A172 (cell line): Measurements from ENCODE around the gene KCNH6. TPM values are rescaled to one million over a fixed set of nuclear protein-coding genes. Genes with fewer than 3 reads are reported as not detected.

Experiments
- DNase-seq: peaks from one replicate; pipeline ENCODE4 v3.0.0-alpha.2; 2015; ENCODE audit warnings: low spot score
- total RNA-seq: library from RNA; depleted of rRNA; stranded (reverse); fragments of >200 nt; shearing (Covaris generic); gene quantifications from 2 replicates; pipeline ENCODE4 v1.2.3, GENCODE V29; 2014

The KCNH6 gene
- total RNA-seq, 1 experiment from 2014 or later: not detected

DNA sequence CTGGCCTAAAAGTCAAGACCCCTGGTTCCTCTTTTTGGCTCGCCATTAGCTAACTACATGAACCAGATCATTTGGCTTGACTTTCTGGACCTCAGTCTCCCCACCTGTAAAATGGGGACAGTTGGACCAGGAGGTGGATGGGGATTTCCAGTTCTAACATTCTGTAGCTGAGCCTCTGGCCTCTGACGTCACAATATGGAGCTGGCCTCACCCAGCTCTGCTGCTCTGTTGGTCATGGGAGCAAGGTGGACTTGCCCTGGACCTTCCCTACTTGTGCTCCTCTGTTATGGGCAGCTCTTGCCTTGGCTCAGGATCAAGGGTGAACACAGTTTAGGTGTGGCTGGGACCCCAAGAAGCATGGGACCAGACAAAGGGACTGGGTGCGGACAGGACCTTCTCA lies 16.5 kb upstream of the KCNH6 start:
- no peak for DNase-seq

DNA sequence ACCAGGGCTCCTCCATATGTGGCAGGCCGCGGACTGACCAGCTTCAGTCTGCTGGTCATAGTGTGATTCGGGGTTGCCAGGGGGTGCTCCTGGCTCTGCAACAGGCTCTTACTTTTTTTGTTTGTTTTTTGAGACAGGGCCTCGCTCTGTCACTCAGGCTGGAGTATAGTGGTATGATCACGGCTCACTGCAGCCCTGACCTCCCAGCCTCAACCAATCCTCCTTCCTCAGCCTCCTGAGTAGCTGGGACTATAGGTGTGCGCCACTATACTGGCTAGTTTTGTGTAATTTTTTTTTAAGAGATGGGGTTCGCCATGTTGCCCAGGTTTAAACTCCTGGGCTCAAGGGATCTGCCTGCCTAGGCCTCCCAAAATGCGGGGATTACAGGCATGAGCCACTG lies 11.8 kb upstream of the KCNH6 start:
- no peak for DNase-seq

DNA sequence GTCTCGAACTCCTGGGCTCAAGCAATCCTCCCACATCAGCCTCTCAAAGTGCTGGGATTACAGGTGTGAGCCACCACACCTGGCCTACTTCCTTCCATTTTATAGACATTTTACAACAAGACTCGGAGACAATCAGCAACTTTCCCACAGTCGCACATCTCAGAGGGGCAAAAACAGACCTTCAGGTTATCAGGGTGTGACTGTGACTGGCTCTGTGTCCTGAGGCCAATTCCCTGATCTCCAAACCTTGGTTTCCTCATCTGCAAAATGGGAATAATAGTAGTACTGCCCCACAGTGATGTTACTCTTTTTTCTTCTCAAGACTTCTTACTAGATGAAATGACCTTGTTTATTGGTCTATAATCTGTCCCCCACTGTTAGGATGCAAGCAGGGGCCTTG lies 10.8 kb upstream of the KCNH6 start:
- no peak for DNase-seq

DNA sequence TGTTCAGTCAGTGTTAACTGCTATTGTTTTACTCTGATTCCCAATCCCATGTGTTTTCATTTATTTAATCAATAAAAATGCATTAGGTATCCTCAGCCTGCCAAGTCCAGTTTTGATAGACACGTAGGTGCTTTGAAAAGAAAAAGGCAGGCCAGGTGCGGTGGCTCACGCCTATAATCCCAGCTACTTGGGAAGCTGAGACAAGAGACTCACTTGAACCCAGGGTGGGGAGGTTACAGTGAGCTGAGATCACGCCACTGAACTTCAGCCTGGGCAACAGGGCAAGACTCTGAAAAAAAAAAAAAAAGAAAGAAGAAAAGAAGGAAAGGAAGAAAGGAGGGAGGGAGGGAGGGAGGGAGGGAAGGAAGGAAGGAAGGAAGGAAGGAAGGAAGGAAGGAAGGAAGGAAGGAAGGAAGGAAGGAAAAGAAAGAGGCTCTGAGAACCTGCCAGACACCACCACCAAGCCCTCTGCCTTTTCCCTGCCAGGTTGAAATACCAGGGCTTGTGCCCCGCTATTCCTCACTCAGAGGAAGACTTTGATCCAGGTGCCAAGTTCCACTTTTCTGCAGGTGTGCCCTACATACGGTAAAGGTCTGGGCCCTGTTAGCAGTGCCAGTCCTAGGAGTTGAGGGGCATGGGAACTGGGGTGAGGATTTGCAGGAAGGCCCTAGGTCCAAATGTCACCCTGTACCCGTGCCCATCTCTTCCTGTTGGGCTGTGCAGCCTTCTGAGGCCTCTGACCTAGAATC lies 10.1 kb upstream of the KCNH6 start:
- no peak for DNase-seq

DNA sequence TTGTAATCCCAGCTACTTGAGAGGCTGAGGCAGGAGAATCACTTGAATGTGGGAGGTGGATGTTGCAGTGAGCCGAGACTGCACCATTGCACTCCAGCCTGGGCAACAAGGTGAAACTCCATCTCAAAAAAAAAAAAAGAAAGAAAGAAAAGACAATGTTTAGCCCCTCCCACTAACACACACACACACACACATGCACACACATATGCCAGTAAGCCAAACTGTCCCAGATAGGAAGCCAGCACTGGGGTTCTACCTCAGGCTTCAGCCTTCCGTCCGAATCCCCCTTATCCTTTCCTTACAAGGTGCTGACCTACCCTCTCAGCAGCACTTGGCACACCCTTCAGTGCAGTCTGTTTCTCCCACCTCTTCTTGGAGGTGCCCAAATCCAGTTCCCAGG lies 8.7 kb upstream of the KCNH6 start:
- DNase-seq: no peak

DNA sequence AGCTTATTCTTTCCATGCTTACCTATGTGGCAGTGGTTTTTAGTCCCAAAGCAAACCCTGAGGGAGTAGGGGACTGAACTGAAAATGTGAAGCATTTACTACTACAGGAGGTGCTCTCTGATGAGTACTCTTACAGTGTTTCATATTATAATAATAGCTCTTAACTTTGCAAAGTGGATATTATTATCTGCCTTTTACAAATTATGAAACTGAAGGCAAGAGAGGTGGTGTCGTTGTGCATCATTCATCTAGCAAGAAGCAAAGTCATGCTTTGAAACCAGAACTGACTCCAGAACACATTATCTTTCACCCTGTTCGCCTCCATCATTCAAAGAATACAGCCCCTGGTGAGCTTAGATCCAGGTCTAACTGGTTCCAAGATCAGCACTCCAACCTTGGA lies 8.2 kb upstream of the KCNH6 start:
- DNase-seq: no peak

DNA sequence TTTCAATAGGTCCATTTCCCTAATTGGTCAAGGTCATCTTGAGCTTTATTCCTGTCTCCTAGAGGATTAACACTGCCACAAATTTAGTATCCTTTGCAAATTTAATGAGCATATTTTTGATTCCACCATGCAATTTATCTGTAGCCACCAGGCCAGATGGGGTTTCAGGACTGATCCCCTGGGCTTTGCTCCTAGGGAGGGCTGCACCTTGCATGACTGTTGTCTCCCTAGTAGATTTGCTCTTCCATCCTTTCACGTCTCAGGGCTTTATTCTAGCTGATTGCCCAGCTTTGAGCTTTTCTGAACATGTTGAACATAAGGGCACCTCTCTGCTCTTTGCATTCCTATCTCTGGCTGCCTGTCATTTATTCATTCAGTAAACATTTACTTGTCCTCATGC lies 7.7 kb upstream of the KCNH6 start:
- no peak for DNase-seq

DNA sequence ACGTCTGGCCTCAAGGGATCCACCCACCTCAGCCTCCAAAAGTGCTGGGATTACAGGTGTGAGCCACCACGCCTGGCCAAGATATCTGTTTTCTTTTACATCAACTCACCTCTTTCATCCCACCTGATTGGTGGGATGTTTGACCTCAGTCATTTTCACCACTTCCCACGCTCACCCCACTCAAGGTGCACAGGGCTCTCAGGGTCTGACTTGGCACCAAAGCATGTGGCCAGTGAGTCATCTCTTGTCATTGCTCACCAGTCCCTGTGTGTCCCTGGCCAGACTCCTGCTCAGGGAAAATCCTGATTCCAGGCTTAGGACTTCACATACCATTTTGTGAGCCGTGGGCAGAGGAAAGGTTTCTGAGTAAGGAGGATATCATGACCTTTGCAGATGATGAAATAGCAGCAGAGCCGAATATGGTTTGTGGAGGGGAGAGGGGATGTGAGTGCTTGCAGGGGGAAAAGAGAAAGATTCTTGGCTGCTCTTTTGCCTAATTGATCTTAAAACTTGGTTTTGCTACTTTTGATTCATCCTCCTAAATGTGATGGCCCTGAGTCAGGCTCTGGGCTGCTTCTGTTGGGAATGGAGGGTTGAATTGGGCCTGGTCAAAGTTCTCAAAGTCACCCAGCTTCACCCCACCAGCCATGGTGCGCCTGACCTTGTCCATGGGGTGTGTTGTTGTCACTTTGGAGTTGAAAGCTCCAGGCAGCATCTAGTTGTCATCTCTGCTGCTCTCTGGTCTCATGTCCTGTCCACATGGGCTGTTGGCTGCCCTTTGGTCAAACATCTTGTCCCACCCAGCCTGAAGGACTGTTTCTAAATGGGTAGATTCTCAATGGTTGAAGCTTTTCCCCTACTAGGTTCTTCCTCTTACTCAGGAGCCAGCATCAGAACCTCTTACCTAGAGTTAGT lies 6.0 kb upstream of the KCNH6 start:
- peak; percentile 89 for DNase-seq

DNA sequence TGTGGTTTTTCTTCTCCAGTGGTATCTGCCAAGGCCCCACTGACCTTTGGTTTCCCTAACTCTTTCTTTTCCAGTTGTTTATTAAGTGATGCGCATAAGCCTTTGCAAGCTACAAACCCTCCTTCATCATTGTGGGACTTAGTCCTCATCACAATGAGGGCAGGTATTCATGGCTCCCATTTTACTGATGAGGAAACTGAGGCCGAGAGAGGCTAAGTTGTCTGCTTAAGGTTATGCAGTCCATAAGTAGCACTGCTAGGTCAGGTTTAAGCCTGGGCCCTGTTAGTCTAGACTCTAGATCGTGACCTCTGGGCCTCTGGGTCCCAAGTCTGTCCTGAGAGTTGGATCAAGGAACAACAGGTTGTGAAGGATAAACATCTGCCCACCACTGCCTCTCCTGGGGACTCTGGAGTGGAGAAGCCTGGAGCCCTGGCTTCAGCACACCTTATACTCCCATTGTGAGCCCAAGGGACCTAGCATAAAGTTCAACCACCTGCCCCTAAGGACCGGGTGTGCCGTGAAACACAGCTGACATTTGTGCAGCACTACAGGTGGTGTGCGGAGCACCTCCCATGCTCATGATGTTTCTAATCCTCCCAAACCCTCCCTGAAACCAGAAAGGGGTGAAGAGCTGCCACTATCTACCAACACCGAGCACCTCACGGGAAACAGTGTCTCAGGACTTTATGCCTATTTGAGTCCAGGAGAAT lies 5.2 kb upstream of the KCNH6 start:
- no peak for DNase-seq

DNA sequence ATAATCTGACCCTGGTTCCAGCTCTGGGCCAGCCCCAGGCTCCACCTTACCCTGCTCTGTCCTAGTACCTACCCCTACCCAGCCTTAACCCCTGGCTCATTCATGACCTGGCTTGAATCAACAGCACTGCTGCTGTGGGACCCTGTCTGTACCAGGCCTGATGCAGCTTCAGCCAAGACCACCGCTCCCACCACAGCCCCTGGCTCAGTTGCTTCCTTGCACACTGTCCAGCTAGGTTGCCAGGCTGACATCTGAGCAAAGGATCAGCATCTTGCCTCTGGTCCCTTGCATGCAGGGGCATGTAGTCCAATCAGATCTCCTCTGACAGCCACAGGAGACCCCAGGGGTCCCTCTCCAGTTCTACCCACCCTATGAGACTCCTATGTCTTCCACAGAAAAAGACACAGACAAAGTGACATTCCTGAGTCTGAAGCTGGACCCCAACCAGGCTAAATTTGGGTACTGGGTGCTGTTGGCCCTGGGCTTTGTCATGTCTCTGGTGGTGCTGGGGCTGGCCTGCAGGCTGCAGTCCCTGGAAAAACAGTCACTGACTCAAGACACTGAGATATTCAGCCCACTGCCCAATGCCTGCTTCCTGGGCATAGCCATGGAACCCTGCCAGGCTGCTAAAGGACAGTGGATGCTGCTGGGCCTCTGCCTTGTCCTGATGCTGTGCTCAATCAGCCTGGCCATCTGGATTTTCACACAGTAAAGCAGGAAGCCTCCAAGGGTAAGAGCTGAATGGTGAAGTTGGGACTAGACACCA lies 3.9 kb upstream of the KCNH6 start:
- DNase-seq: no peak

DNA sequence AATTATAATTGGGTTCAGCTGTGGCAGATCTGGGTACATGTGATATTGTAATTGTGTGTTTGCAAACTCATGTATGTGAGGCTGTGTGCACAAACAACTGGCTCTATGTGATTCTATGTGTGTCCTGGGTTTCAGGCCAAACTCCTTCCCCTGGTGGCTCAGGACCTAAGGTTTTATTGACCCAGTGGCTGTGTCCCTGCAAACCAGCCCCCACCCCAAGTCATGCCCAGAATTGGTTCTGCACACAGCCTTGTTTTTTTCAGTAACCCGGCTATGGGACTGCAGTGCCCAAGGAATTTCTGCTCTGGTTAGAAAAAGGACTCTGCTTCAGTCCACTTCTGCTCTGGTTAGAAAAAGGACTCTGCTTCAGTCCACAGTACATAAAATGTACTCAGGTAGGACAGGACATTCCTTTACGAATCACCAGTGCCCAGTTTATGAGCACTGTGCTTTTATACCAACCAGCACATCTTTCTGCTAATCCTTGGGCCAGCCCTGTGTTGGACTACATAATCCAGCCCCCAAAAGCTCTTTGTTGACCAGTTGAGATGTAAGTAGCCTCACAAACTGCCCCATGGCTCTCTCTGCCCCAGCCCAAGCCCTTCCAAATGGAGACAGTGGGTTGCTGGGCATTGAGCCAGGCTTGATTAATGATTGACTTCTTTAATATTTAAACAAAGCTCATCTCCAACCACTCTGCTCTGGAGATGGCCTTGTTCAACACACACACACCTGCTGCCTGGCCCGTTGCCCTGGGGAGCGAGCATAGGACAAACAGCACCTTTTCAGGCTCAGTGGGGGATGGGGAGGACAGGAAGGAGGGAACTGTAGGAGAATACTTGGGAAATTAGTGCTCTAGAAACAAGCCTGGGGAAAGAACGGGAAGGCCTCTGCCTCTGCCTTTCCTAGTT lies 2.9 kb upstream of the KCNH6 start:
- DNase-seq: no peak

DNA sequence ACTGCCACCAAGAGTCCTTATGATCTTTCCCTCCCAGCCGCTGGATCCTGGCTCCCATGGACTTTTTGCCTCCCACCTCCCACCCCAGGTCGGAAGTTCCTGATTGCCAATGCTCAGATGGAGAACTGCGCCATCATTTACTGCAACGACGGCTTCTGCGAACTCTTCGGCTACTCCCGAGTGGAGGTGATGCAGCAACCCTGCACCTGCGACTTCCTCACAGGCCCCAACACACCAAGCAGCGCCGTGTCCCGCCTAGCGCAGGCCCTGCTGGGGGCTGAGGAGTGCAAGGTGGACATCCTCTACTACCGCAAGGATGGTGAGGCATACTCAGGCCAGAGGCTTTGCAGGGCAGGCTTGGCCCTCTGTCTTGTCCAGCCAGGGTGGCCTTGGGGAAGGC lies 893 bp downstream of the KCNH6 start:
- DNase-seq: no peak

DNA sequence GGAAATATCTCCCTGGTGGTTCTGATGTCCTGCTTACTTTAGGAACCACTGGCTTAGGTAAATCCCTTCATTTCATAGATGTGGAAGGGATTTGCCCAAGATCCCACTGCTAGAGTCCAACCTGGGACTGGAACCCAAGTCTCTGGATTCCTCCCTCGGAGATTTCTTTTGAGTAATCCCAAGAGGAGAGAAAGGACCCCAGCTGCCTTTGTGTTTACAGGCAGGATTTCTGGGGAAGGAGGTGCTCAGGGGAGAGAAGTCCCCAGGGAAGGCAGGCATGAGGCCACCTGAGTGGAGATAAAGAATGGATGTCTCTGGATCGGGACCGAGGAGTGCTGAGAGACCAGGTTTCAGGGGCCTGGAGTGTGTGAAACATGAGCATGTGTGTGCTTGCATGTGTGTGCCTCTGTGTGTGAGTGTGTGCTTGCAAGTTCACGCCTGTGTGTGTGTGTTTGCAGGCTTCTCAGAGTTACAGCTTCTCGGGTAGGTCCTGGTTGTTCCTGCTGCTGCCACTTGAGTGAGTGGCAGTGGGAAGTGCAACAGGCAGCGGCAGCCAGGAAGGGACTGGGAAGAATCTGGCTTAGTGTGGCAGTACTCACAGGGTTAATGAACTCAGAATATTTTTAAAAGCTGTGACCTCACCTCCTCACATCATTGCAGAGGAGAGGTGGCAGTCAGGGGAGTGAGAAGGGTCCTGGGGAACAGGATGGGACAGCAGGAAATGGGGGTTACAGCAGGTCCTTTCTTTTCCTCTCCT lies 2.2 kb downstream of the KCNH6 start:
- DNase-seq: no peak

DNA sequence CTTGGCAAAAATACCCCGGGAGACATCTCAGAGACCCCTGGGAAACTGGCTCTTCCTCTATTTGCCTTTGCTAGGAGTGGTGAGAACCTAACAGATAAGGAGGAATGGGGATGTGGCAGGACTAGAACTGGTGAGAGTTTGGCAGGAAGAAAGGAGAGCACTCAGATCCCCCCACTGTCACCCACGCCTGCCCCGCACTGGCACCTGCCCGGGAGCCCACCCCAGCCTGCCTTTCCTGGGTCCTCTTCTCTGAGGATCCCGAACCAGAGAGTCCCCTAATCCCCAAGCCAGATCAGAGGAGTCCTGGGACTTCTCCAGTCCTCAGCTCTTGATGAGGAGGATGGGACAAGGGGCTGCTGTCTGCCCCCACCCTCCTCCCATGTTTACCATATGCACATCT lies 3.7 kb downstream of the KCNH6 start:
- no peak for DNase-seq

DNA sequence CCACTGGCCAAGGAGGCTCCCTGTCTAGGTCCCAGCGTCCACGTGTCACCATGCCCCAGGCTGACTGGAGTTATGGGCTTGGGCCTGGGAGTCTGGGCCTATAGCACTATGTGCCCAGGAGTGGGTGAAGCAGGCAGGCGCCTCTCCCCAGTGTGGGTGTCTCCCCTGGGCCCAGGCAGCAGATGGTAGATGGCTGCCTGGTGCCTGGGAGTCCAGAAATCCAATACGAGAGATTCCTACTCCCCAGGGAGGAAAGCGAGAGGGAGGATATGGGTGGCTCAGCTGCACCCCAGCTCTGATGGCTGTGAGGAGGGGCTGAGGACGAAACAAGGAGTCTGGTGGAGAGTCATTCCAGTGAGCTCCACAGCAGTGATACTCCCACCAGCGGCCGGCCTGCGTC lies 5.0 kb downstream of the KCNH6 start:
- DNase-seq: no peak

DNA sequence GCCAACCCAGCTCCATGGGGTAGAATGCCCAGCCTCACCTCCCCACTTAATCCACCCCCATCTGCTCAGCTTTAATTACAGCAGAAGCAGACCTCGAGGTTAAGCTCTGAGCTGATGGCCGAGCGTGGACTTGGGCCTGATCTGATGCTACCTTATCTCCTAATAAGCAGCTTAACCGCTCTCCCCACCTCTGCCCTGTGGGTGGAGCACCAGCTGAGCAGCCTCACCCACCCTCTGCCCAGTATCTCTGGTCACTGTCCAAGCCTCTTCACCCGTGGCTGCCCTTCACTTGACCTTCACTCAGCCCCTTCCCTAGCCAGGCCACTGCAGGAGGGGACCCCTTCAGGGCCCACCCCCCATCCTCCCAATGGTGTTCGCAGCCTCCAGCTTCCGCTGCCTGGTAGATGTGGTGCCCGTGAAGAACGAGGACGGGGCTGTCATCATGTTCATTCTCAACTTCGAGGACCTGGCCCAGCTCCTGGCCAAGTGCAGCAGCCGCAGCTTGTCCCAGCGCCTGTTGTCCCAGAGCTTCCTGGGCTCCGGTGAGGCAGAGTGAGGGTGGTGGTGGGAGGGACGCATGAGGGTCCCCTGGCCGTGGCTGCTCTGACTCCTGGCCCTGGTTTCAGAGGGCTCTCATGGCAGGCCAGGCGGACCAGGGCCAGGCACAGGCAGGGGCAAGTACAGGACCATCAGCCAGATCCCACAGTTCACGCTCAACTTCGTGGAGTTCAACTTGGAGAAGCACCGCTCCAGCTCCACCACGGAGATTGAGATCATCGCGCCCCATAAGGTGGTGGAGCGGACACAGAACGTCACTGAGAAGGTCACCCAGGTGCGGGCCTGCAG lies 6.8 kb downstream of the KCNH6 start:
- DNase-seq: no peak

DNA sequence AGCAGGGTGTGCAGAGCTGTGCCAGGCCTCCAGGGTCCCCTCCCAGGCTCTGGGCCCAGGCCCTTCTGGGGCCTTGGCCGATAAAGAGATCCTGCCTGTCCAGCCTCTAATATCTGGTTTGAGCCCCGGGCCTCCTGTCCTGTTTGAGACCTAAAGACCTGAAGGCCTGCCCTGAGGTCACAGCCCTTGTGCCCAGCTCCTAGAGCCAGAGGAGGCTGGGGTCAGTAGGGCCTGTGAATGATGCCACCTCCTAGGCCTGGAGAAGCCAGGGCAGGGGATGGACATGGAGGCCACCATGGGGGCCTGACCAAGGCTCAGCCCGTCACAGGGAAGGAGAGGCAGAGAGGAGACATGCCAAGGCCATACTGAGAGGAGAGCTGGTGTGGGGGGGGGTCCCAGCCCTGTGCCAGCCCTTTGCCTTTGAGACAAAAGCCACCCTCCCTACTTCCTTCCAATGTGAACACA lies 7.4 kb downstream of the KCNH6 start:
- no peak for DNase-seq

DNA sequence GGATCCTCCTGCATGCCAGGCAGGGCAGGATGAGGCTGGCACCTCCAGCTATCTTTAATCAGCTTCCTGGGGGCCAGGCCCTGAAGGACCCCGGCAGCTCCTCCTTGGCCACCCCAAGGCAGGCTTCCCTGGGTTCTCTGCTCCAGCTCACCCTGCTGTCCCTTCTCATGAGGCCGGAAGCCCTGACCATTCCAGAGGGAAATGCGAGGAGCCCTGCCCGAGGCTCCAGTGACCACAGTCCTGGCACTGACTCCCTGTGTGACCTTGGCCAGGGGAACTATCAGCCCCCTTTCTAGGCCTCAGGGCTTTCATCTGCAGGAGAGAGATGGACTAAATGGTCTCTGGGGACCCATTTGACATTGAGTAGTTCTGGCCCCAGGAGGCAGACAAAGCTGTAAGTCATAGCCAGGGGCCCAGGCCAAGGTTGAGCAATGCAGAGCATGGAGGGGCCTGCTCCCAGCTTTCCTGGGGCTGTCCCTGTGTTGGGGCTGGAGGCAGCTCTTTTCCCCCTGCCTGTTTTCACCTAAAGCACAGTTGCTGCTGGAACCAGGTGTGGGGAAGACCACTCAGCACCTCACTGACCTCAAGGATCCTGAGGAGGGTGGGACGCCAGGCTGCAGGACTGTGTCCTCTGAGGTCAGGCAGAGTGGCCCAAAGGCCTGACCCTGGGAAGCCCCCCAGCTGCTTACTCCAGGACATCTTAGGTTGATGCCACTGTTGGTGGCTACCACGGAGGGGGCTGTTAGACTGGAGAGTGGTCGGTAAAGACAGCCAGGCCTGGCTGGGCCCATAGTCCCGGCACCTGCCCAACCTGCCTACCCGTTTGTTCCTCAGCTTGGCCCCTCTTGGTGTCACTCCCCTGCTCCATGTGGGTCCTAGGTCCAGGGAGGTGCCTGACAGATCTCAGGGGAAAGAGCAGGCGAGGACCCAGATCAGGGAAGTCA lies 8.1 kb downstream of the KCNH6 start:
- DNase-seq: no peak
